ENCODE results near the gene RRP9.

DNA sequence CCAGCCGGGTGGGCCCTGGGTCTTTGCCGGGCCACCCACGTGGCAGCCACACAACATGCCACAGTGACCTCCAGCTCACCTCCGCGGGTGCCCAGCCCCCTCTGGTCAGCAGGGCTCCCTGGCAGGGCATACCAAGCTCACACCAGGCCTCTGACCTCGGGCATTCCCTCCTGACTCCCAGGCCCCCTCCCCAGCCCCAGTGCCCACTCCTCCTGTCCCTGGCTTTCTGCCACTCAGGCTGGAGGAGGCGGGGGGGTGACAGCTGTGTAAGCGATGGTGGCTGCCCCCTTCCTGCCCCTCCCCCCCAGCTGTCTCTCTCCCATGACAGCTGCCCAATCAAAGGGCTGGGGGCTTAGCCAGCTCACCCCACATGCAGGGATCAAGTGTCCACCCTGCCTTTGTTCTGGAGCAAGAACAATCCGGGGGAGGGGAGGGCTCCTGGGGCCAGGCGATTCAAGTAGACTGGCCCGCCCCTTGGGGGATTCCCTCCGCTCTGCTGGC is 22.3 kb upstream of the RRP9 start:
- TF ChIP-seq CREB1 (CRISPR knock-in tag; IDR thresholded peaks at IDR 0.05) (no peak), NR2C2 (CRISPR knock-in tag; IDR thresholded peaks at IDR 0.05) (no peak), FOXK1 (CRISPR knock-in tag; IDR thresholded peaks at IDR 0.05) (no peak), TEAD4 (CRISPR knock-in tag; IDR thresholded peaks at IDR 0.05) (no peak)
- TF ChIP-seq, protein P1, sequence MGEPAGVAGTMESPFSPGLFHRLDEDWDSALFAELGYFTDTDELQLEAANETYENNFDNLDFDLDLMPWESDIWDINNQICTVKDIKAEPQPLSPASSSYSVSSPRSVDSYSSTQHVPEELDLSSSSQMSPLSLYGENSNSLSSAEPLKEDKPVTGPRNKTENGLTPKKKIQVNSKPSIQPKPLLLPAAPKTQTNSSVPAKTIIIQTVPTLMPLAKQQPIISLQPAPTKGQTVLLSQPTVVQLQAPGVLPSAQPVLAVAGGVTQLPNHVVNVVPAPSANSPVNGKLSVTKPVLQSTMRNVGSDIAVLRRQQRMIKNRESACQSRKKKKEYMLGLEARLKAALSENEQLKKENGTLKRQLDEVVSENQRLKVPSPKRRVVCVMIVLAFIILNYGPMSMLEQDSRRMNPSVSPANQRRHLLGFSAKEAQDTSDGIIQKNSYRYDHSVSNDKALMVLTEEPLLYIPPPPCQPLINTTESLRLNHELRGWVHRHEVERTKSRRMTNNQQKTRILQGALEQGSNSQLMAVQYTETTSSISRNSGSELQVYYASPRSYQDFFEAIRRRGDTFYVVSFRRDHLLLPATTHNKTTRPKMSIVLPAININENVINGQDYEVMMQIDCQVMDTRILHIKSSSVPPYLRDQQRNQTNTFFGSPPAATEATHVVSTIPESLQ (CRISPR knock-in tag; IDR thresholded peaks at IDR 0.05): no peak
- TF ChIP-seq, protein P2, sequence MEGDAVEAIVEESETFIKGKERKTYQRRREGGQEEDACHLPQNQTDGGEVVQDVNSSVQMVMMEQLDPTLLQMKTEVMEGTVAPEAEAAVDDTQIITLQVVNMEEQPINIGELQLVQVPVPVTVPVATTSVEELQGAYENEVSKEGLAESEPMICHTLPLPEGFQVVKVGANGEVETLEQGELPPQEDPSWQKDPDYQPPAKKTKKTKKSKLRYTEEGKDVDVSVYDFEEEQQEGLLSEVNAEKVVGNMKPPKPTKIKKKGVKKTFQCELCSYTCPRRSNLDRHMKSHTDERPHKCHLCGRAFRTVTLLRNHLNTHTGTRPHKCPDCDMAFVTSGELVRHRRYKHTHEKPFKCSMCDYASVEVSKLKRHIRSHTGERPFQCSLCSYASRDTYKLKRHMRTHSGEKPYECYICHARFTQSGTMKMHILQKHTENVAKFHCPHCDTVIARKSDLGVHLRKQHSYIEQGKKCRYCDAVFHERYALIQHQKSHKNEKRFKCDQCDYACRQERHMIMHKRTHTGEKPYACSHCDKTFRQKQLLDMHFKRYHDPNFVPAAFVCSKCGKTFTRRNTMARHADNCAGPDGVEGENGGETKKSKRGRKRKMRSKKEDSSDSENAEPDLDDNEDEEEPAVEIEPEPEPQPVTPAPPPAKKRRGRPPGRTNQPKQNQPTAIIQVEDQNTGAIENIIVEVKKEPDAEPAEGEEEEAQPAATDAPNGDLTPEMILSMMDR (IDR thresholded peaks at IDR 0.05): no peak
- TF ChIP-seq, protein P3, sequence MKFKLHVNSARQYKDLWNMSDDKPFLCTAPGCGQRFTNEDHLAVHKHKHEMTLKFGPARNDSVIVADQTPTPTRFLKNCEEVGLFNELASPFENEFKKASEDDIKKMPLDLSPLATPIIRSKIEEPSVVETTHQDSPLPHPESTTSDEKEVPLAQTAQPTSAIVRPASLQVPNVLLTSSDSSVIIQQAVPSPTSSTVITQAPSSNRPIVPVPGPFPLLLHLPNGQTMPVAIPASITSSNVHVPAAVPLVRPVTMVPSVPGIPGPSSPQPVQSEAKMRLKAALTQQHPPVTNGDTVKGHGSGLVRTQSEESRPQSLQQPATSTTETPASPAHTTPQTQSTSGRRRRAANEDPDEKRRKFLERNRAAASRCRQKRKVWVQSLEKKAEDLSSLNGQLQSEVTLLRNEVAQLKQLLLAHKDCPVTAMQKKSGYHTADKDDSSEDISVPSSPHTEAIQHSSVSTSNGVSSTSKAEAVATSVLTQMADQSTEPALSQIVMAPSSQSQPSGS (CRISPR knock-in tag; IDR thresholded peaks at IDR 0.05; ENCODE audit: borderline replicate concordance, low read depth): no peak

Measured in WTC11 (cell line).